MCF 10A (cell line): Measurements from ENCODE around the gene ABCA12. TPM values are rescaled to one million over a fixed set of nuclear protein-coding genes. Genes with fewer than 3 reads are reported as not detected.

Experiments
- BruUV-seq: library from RNA; stranded (reverse); fragments of 400-500 nt; replicated peaks from 2 replicates; lab custom pipeline; 2021; lab: Mats Ljungman, UMichigan
- CTCF ChIA-PET: fragments of 300-600 bp; sonication (Branson Sonifier 250); formaldehyde crosslinking; extraction: SDS; loops from one replicate; lab custom pipeline; 2021; ENCODE audit warnings: antibody characterized with exemption, inconsistent platforms; lab: Yijun Ruan, JAX
- POLR2A ChIA-PET: fragments of 300-600, 350-650 bp; sonication (Branson Sonifier 250); formaldehyde crosslinking; extraction: SDS; loops from one replicate; lab custom pipeline; 2020; ENCODE audit warnings: antibody characterized with exemption, inconsistent platforms; lab: Yijun Ruan, JAX
- DNase-seq: peaks from one replicate; pipeline ENCODE4 v3.0.0-alpha.2; 2018; ENCODE audit not compliant: unreplicated experiment
- H3K27ac Mint-ChIP-seq: one replicate; pipeline ENCODE4 v1.8.0; 2022; ENCODE audit warnings: mild to moderate bottlenecking, low read depth, mixed read lengths; ENCODE audit not compliant: unreplicated experiment
- H3K27me3 Mint-ChIP-seq: one replicate; pipeline ENCODE4 v1.8.0; 2022; ENCODE audit warnings: mixed read lengths; ENCODE audit not compliant: insufficient read depth, unreplicated experiment
- H3K36me3 Mint-ChIP-seq: one replicate; pipeline ENCODE4 v1.8.0; 2022; ENCODE audit warnings: mild to moderate bottlenecking, moderate library complexity, mixed read lengths; ENCODE audit not compliant: insufficient read depth, unreplicated experiment
- H3K4me1 Mint-ChIP-seq: one replicate; pipeline ENCODE4 v1.8.0; 2022; ENCODE audit warnings: mixed read lengths; ENCODE audit not compliant: insufficient read depth, unreplicated experiment
- H3K4me3 Mint-ChIP-seq: one replicate; pipeline ENCODE4 v1.8.0; 2022; ENCODE audit warnings: mild to moderate bottlenecking, moderate library complexity, mixed read lengths; ENCODE audit not compliant: unreplicated experiment
- H3K9me3 Mint-ChIP-seq: one replicate; pipeline ENCODE4 v1.8.0; 2022; ENCODE audit warnings: mixed read lengths; ENCODE audit not compliant: unreplicated experiment
- CTCF ChIP-seq: fragments of 200-600 bp; IDR thresholded peaks from one replicate; pipeline ENCODE4 v1.8.0; 2022; ENCODE audit warnings: antibody characterized with exemption, mild to moderate bottlenecking; ENCODE audit not compliant: unreplicated experiment
- intact Hi-C: fragments of 100-400 bp; cut with micrococcal nuclease; formaldehyde crosslinking; loops from 2 replicates; pipeline ENCODE4 v1.14.1; 2022
- total RNA-seq: library from RNA; stranded (reverse); gene quantifications from 2 replicates; pipeline ENCODE4 v1.2.3, GENCODE V29; 2022

Gene ABCA12
- total RNA-seq, 1 experiment from 2014 or later: 37.8 TPM

- peaks cover 7% of the 10 kb centered on the region for H3K36me3 Mint-ChIP-seq
- TF ChIP-seq CTCF: no peak
- peaks cover 48% of the 10 kb centered on the region for H3K4me1 Mint-ChIP-seq
- intact Hi-C loops: no loop called here
- DNase-seq: no peak
- BruUV-seq: TSS peak; percentile 77
- no peaks in the 10 kb centered on the region for H3K27me3 Mint-ChIP-seq
- ChIA-PET POLR2A (interaction anchor here (0.6 to 9.4 kb wide), 27 partner anchors 8 to 274 kb away, joined by 3 to 207 read pairs (median 4); partner anchors contain the start of gene ATIC), CTCF (interaction anchor here (0.6 to 1.9 kb wide), 6 partner anchors 27 to 587 kb away, joined by 3 to 6 read pairs (median 4); no protein-coding TSS in a partner anchor)
- H3K9me3 Mint-ChIP-seq: no peaks in the 10 kb centered on the region
- peak overlapping the region; percentile 82 for H3K27ac Mint-ChIP-seq
- peak overlapping the region; percentile 80 for H3K4me3 Mint-ChIP-seq
Measured at GRCh38 chr2:215137329-215137686, 1.1 kb downstream of the ABCA12 start.

- peak; percentile 65 for DNase-seq
- ChIA-PET POLR2A (interaction anchor here (0.6 to 9.4 kb wide), 27 partner anchors 9 to 1987 kb away, joined by 3 to 207 read pairs (median 4); partner anchors contain the start of gene ATIC), CTCF (interaction anchor here (1.3 to 1.9 kb wide), 3 partner anchors 28 to 135 kb away, joined by 3 to 6 read pairs (median 4); no protein-coding TSS in a partner anchor)
- BruUV-seq: no TSS peak
- Mint-ChIP-seq H3K36me3 (peaks cover 11% of the 10 kb centered on the region), H3K27me3 (no peaks in the 10 kb centered on the region), H3K27ac (peak overlapping the region; percentile 82), H3K4me1 (peaks cover 48% of the 10 kb centered on the region), H3K4me3 (peak overlapping the region; percentile 80), H3K9me3 (no peaks in the 10 kb centered on the region)
- no peak for TF ChIP-seq CTCF
- intact Hi-C loops: no loop called here
Measured at GRCh38 chr2:215136669-215137328, 1.6 kb downstream of the ABCA12 start.

GRCh38 chr2:215120401-215120800, 18.0 kb downstream of the ABCA12 start:
- DNase-seq: no peak
- intact Hi-C loops: no loop called here
- Mint-ChIP-seq H3K27me3 (no peaks in the 10 kb centered on the region), H3K36me3 (peaks cover 6% of the 10 kb centered on the region), H3K4me1 (no peaks in the 10 kb centered on the region), H3K27ac (no peak overlapping the region), H3K9me3 (peaks cover 28% of the 10 kb centered on the region), H3K4me3 (no peak overlapping the region)
- TF ChIP-seq CTCF: no peak
- ChIA-PET CTCF (interaction anchor here (0.7 to 0.8 kb wide), 2 partner anchors 13 to 150 kb away, joined by 3 to 5 read pairs; no protein-coding TSS in a partner anchor), POLR2A (interaction anchor here (0.8 to 1.4 kb wide), 3 partner anchors 14 to 18 kb away, joined by 4 to 6 read pairs (median 5); partner anchors contain the start of gene ABCA12)
- BruUV-seq: no TSS peak

- H3K36me3 Mint-ChIP-seq: peaks cover 6% of the 10 kb centered on the region
- ChIA-PET CTCF (interaction anchor here (0.7 kb wide), 1 partner anchor 150 kb away, joined by 5 read pairs; no protein-coding TSS in a partner anchor), POLR2A (interaction anchor here (0.8 to 1.2 kb wide), 2 partner anchors 14 kb away, joined by 5 to 6 read pairs; no protein-coding TSS in a partner anchor)
- H3K27me3 Mint-ChIP-seq: no peaks in the 10 kb centered on the region
- intact Hi-C loops: no loop called here
- no peaks in the 10 kb centered on the region for H3K4me1 Mint-ChIP-seq
- H3K27ac Mint-ChIP-seq: no peak overlapping the region
- BruUV-seq: no TSS peak
- H3K4me3 Mint-ChIP-seq: no peak overlapping the region
- TF ChIP-seq CTCF: no peak
- H3K9me3 Mint-ChIP-seq: peaks cover 28% of the 10 kb centered on the region
- DNase-seq: no peak
Measured at GRCh38 chr2:215119847-215120246, 18.6 kb downstream of the ABCA12 start.
